ENCODE data around the gene SPG21. TPM values are rescaled to one million over a fixed set of nuclear protein-coding genes. Genes with fewer than 3 reads are reported as not detected.

SPG21 gene
- total and polyA plus RNA-seq, 2 of the 8 experiments (the other 6 are each of a cell fraction or from before 2014, with no cell fraction given) = 67.3 to 72.7 TPM

DNA sequence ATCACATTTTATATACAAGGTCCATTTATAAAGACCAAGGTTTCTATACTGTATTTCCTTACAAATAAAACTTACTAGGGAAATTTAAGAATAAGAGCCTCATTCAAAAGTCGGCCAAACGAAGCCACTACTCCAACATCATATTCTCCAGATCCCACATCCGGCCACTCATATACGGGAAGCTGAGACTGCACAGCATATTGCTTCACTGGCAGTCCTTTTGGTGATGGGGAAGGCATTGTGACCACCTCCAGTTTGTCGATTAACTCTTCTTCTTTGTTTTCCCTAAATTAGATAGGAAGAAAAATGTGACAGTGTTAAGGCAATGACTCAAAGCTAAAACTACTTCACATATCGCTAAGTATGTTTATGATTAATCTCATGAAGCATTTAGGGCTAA is 37.0 kb upstream of the SPG21 start (continued):
- TF ChIP-seq, protein P1, sequence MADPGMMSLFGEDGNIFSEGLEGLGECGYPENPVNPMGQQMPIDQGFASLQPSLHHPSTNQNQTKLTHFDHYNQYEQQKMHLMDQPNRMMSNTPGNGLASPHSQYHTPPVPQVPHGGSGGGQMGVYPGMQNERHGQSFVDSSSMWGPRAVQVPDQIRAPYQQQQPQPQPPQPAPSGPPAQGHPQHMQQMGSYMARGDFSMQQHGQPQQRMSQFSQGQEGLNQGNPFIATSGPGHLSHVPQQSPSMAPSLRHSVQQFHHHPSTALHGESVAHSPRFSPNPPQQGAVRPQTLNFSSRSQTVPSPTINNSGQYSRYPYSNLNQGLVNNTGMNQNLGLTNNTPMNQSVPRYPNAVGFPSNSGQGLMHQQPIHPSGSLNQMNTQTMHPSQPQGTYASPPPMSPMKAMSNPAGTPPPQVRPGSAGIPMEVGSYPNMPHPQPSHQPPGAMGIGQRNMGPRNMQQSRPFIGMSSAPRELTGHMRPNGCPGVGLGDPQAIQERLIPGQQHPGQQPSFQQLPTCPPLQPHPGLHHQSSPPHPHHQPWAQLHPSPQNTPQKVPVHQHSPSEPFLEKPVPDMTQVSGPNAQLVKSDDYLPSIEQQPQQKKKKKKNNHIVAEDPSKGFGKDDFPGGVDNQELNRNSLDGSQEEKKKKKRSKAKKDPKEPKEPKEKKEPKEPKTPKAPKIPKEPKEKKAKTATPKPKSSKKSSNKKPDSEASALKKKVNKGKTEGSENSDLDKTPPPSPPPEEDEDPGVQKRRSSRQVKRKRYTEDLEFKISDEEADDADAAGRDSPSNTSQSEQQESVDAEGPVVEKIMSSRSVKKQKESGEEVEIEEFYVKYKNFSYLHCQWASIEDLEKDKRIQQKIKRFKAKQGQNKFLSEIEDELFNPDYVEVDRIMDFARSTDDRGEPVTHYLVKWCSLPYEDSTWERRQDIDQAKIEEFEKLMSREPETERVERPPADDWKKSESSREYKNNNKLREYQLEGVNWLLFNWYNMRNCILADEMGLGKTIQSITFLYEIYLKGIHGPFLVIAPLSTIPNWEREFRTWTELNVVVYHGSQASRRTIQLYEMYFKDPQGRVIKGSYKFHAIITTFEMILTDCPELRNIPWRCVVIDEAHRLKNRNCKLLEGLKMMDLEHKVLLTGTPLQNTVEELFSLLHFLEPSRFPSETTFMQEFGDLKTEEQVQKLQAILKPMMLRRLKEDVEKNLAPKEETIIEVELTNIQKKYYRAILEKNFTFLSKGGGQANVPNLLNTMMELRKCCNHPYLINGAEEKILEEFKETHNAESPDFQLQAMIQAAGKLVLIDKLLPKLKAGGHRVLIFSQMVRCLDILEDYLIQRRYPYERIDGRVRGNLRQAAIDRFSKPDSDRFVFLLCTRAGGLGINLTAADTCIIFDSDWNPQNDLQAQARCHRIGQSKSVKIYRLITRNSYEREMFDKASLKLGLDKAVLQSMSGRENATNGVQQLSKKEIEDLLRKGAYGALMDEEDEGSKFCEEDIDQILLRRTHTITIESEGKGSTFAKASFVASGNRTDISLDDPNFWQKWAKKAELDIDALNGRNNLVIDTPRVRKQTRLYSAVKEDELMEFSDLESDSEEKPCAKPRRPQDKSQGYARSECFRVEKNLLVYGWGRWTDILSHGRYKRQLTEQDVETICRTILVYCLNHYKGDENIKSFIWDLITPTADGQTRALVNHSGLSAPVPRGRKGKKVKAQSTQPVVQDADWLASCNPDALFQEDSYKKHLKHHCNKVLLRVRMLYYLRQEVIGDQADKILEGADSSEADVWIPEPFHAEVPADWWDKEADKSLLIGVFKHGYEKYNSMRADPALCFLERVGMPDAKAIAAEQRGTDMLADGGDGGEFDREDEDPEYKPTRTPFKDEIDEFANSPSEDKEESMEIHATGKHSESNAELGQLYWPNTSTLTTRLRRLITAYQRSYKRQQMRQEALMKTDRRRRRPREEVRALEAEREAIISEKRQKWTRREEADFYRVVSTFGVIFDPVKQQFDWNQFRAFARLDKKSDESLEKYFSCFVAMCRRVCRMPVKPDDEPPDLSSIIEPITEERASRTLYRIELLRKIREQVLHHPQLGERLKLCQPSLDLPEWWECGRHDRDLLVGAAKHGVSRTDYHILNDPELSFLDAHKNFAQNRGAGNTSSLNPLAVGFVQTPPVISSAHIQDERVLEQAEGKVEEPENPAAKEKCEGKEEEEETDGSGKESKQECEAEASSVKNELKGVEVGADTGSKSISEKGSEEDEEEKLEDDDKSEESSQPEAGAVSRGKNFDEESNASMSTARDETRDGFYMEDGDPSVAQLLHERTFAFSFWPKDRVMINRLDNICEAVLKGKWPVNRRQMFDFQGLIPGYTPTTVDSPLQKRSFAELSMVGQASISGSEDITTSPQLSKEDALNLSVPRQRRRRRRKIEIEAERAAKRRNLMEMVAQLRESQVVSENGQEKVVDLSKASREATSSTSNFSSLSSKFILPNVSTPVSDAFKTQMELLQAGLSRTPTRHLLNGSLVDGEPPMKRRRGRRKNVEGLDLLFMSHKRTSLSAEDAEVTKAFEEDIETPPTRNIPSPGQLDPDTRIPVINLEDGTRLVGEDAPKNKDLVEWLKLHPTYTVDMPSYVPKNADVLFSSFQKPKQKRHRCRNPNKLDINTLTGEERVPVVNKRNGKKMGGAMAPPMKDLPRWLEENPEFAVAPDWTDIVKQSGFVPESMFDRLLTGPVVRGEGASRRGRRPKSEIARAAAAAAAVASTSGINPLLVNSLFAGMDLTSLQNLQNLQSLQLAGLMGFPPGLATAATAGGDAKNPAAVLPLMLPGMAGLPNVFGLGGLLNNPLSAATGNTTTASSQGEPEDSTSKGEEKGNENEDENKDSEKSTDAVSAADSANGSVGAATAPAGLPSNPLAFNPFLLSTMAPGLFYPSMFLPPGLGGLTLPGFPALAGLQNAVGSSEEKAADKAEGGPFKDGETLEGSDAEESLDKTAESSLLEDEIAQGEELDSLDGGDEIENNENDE (IDR thresholded peaks at IDR 0.05; ENCODE audit: insufficient replicate concordance, low read length) = no peak
- TF ChIP-seq GABPA (IDR thresholded peaks at IDR 0.05; ENCODE audit: borderline replicate concordance, insufficient read depth, low read length) (no peak), HDAC6 (IDR thresholded peaks at IDR 0.05; ENCODE audit: low read depth, low read length) (no peak), RXRA (IDR thresholded peaks at IDR 0.05; ENCODE audit: insufficient read depth, low read depth, low read length) (no peak), CHD1 (IDR thresholded peaks at IDR 0.05; ENCODE audit: low read depth, low read length) (no peak), RAD21 (IDR thresholded peaks at IDR 0.05 in 1 of 2, conservative IDR thresholded peaks at IDR 0.05 in 1 of 2; ENCODE audit: low read depth in 2 of 2, low read length in 2 of 2) (no peak), TEAD4 (IDR thresholded peaks at IDR 0.05; ENCODE audit: low read depth, low read length) (no peak), KDM5A (IDR thresholded peaks at IDR 0.05; ENCODE audit: low read length) (no peak), SP2 (IDR thresholded peaks at IDR 0.05; ENCODE audit: low read length) (no peak), SIX5 (IDR thresholded peaks at IDR 0.05; ENCODE audit: low read depth, low read length) (no peak)
- TF ChIP-seq, protein P2, sequence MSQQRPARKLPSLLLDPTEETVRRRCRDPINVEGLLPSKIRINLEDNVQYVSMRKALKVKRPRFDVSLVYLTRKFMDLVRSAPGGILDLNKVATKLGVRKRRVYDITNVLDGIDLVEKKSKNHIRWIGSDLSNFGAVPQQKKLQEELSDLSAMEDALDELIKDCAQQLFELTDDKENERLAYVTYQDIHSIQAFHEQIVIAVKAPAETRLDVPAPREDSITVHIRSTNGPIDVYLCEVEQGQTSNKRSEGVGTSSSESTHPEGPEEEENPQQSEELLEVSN (IDR thresholded peaks at IDR 0.05) = no peak

Measured in H1 (cell line).